Brain microvascular endothelial cell (primary cell): Measurements from ENCODE around the gene MEN1.
A peak's percentile ranks its signal among the peaks of the same experiment; 100 is the strongest.

ENCODE experiments used
- DNase-seq: peaks from one replicate; pipeline ENCODE4 v3.0.0-alpha.2; 2020
- H3K27ac ChIP-seq: fragments of 250-450 bp; sonication (Bioruptor Pico); 2 replicates; pipeline ENCODE4 v1.5.1; 2020; ENCODE audit warnings: mild to moderate bottlenecking, moderate library complexity
- H3K27me3 ChIP-seq: fragments of 250-450 bp; sonication (Bioruptor Pico); replicated peaks from 2 replicates; pipeline ENCODE4 v1.5.1; 2020; ENCODE audit warnings: mild to moderate bottlenecking
- H3K36me3 ChIP-seq: fragments of 250-450 bp; sonication (Bioruptor Pico); replicated peaks from 2 replicates; pipeline ENCODE4 v1.5.1; 2020; ENCODE audit warnings: mild to moderate bottlenecking
- H3K4me3 ChIP-seq: 2 replicates; pipeline ENCODE4 v1.5.1; 2011; ENCODE audit warnings: low read depth, mild to moderate bottlenecking, control low read depth, low read length, moderate library complexity
- CTCF ChIP-seq: IDR thresholded peaks from 2 replicates; pipeline ENCODE4 v1.5.1; 2011; ENCODE audit warnings: low read depth, mild to moderate bottlenecking, moderate library complexity, low read length, control low read depth, inconsistent platforms; ENCODE audit errors: missing control alignments
- in situ Hi-C: cut with HindIII; loops from 2 replicates; pipeline ENCODE4 v1.10.0; 2017; ENCODE audit warnings: low sequenced_read_pairs, low pct_ligation_motif_present

Gene MEN1

GRCh38 chr11:64787526-64788320 is 22.6 kb downstream of the MEN1 start:
- Histone ChIP-seq H3K36me3 (peaks cover 7% of the 10 kb centered on the region), H3K4me3 (no peak overlapping the region), H3K27me3 (no peaks in the 10 kb centered on the region), H3K27ac (no peak overlapping the region)
- TF ChIP-seq CTCF = peak; percentile 94
- in situ Hi-C loops = no loop called here
- DNase-seq = peak; percentile 45

GRCh38 chr11:64786308-64786707 is 24.0 kb downstream of the MEN1 start:
- DNase-seq = no peak

GRCh38 chr11:64784813-64785581 is 25.4 kb downstream of the MEN1 start:
- DNase-seq = no peak
- in situ Hi-C loops = no loop called here
- H3K27me3 ChIP-seq = no peaks in the 10 kb centered on the region
- no peak overlapping the region for H3K27ac ChIP-seq
- peaks cover 7% of the 10 kb centered on the region for H3K36me3 ChIP-seq
- no peak overlapping the region for H3K4me3 ChIP-seq
- TF ChIP-seq CTCF = no peak

More at GRCh38 chr11:64786308-64786707, 24.0 kb downstream of the MEN1 start:
- in situ Hi-C loops = no loop called here
- H3K4me3 ChIP-seq = no peak overlapping the region
- TF ChIP-seq CTCF = no peak
- H3K36me3 ChIP-seq = peaks cover 7% of the 10 kb centered on the region
- no peaks in the 10 kb centered on the region for H3K27me3 ChIP-seq
- no peak overlapping the region for H3K27ac ChIP-seq

GRCh38 chr11:64778473-64779298 is 31.7 kb downstream of the MEN1 start, which contains the start of gene SF1:
TSS of gene SF1 (minus strand) at chr11:64778542. CDS start at chr11:64778392, 150 bp downstream.
- Histone ChIP-seq H3K4me3 (peak within 1 kb of the TSS; percentile 89), H3K36me3 (peaks cover 35% of the 10 kb centered on the region), H3K27ac (peak within 1 kb of the TSS; percentile 94), H3K27me3 (no peaks in the 10 kb centered on the region)
- no peak for TF ChIP-seq CTCF
- DNase-seq = peak; percentile 100
- in situ Hi-C loops = no loop called here

- DNase-seq = no peak
- Histone ChIP-seq H3K27ac (peak overlapping the region; percentile 94), H3K36me3 (peaks cover 40% of the 10 kb centered on the region), H3K27me3 (no peaks in the 10 kb centered on the region), H3K4me3 (peak overlapping the region; percentile 74)
- no peak for TF ChIP-seq CTCF
- in situ Hi-C loops = no loop called here
Observed at GRCh38 chr11:64778223-64778472, 32.2 kb downstream of the MEN1 start.
